Measurements from ENCODE around the gene IGFBP1.
A peak's percentile ranks its signal among the peaks of the same experiment; 100 is the strongest.

IGFBP1 gene

GRCh38 chr7:45939574-45939973 is 51.3 kb downstream of the IGFBP1 start:
- DNase-seq = no peak

GRCh38 chr7:45940237-45940781 is 52.0 kb downstream of the IGFBP1 start:
- DNase-seq = peak; percentile 44

- DNase-seq = no peak
Measured at GRCh38 chr7:45940939-45941338, 52.7 kb downstream of the IGFBP1 start.

Measured in activated CD4-positive, alpha-beta T cell treated with anti-CD3 and anti-CD28 coated beads for 48 hours (primary cell).